HT-29 (cell line): ENCODE results near the gene PCDHGB6. TPM values are rescaled to one million over a fixed set of nuclear protein-coding genes. Genes with fewer than 3 reads are reported as not detected.
"Not testable (repeated sequence)": the region's sequence is repeated elsewhere in the genome, so short reads cannot be mapped to it uniquely, and the experiment has no call there.

Source experiments
- DNase-seq: peaks from one replicate; pipeline ENCODE4 v3.0.0-alpha.2; 2015; ENCODE audit warnings: low spot score
- total RNA-seq: library from RNA; depleted of rRNA; stranded (reverse); fragments of >200 nt; shearing (Covaris generic); gene quantifications from 2 replicates; pipeline ENCODE4 v1.2.3, GENCODE V29; 2014

The PCDHGB6 gene
- total RNA-seq, 1 experiment from 2014 or later: 0.33 TPM

DNA sequence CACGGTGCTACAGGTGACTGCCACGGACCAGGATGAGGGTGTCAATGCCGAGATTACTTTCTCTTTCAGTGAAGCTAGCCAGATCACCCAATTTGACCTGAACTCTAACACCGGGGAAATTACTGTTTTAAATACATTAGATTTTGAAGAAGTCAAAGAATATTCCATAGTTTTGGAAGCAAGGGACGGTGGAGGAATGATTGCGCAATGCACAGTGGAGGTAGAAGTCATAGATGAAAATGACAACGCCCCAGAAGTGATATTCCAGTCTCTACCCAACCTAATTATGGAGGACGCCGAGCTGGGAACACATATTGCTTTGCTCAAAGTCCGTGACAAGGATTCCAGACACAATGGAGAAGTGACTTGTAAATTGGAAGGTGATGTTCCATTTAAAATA lies 19.2 kb upstream of the PCDHGB6 start:
- DNase-seq: no peak

DNA sequence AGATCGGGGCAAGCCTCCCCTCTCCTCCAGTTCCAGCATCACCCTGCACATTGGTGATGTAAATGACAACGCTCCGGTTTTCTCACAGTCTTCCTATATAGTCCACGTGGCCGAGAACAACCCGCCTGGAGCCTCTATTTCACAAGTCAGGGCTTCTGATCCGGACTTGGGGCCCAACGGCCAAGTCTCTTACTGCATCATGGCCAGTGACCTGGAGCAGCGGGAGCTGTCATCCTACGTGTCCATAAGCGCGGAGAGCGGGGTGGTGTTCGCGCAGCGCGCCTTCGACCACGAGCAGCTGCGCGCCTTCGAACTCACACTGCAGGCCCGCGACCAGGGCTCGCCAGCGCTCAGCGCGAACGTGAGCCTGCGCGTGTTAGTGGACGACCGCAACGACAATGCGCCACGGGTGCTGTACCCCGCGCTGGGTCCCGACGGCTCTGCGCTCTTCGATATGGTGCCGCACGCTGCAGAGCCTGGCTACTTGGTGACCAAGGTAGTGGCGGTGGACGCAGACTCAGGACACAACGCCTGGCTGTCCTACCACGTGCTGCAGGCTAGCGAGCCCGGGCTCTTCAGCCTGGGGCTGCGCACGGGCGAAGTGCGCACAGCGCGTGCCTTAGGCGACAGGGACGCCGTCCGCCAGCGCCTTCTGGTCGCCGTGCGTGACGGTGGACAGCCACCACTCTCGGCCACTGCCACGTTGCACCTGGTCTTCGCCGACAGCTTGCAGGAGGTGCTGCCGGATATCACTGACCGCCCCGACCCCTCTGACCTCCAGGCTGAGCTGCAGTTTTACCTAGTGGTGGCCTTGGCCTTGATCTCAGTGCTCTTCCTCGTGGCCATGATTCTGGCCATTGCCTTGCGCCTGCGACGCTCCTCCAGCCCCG lies 18.4 kb upstream of the PCDHGB6 start:
- no peak for DNase-seq

GRCh38 chr5:141392429-141393198 lies 15.2 kb upstream of the PCDHGB6 start, which contains the start of gene PCDHGA8:
Gene PCDHGA8 (plus strand): TSS chr5:141392633. CDS start chr5:141392814, 181 bp downstream.
- DNase-seq: no peak

DNA sequence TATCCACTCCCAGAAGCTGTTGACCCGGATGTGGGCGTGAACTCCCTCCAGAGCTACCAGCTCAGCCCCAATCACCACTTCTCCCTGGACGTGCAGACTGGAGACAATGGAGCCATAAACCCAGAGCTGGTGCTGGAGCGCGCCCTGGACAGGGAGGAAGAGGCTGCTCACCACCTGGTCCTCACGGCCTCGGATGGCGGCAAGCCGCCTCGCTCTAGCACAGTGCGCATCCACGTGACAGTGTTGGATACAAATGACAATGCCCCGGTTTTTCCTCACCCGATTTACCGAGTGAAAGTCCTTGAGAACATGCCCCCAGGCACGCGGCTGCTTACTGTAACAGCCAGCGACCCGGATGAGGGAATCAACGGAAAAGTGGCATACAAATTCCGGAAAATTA lies 14.6 kb upstream of the PCDHGB6 start:
- no peak for DNase-seq

GRCh38 chr5:141394401-141395187 lies 13.2 kb upstream of the PCDHGB6 start:
- DNase-seq: not testable (repeated sequence)

- DNase-seq: not testable (repeated sequence)
Observed at GRCh38 chr5:141397756-141398551, 9.9 kb upstream of the PCDHGB6 start, which contains the start of gene PCDHGB5. Gene PCDHGB5 (plus strand): TSS chr5:141397947. CDS start chr5:141398128, 181 bp downstream.

- DNase-seq: no peak
Observed at GRCh38 chr5:141398608-141399007, 9.2 kb upstream of the PCDHGB6 start.

DNA sequence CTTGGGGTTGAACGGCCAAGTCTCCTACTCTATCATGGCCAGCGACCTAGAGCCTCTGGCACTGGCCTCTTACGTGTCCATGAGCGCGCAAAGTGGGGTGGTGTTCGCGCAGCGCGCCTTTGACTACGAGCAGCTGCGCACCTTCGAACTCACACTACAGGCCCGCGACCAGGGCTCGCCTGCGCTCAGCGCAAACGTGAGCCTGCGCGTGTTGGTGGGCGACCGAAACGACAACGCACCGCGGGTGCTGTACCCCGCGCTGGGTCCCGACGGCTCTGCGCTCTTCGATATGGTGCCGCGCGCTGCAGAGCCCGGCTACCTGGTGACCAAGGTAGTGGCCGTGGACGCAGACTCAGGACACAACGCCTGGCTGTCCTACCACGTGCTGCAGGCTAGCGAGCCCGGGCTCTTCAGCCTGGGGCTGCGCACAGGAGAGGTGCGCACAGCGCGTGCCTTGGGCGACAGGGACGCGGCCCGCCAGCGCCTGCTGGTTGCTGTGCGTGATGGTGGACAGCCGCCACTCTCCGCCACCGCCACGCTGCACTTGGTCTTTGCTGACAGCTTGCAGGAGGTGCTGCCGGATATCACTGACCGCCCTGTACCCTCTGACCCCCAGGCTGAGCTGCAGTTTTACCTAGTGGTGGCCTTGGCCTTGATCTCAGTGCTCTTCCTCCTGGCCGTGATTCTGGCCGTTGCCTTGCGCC lies 8.1 kb upstream of the PCDHGB6 start:
- DNase-seq: no peak

- DNase-seq: peak; percentile 48
Observed at GRCh38 chr5:141402553-141403243, 5.1 kb upstream of the PCDHGB6 start, which contains the start of gene PCDHGA9. Gene PCDHGA9 (plus strand): TSS chr5:141402778. CDS start chr5:141402953, 175 bp downstream.

DNA sequence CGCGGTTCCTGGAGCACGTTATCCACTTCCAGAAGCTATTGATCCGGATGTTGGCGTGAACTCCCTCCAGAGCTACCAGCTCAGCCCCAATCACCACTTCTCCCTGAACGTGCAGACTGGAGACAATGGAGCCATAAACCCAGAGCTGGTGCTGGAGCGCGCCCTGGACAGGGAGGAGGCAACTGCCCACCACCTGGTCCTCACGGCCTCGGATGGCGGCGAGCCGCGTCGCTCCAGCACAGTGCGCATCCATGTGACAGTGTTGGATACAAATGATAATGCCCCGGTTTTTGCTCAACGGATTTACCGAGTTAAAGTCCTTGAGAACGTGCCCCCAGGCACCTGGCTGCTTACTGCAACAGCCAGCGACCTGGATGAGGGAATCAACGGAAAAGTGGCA lies 4.4 kb upstream of the PCDHGB6 start:
- no peak for DNase-seq

- no peak for DNase-seq
Observed at GRCh38 chr5:141409598-141410306, 1.9 kb downstream of the PCDHGB6 start.

DNA sequence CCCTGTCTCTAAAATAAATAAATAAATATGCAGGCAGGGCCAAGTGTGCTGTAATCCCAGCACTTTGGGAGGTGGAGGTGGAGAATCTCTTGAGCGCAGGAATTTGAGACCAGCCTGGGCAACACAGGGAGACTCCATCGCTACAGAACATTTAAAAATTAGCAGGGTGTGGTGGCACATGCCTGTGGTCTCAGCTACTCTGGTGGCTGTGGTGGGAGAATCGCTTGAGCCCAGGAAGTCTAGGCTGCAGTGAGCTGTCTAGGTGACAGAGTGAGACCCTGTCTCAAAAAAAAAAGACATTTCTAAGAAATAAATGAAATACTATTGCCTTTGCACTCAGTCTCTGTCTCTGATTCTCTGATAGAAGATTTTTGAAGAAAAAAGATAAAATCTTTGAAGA lies 3.8 kb downstream of the PCDHGB6 start:
- no peak for DNase-seq

GRCh38 chr5:141412854-141413539 lies 5.2 kb downstream of the PCDHGB6 start, which contains the start of gene PCDHGA10:
Gene PCDHGA10 (plus strand): TSS chr5:141412987. CDS start chr5:141413176, 189 bp downstream.
- peak; percentile 72 for DNase-seq

GRCh38 chr5:141413540-141414069 lies 5.8 kb downstream of the PCDHGB6 start:
- DNase-seq: no peak

DNA sequence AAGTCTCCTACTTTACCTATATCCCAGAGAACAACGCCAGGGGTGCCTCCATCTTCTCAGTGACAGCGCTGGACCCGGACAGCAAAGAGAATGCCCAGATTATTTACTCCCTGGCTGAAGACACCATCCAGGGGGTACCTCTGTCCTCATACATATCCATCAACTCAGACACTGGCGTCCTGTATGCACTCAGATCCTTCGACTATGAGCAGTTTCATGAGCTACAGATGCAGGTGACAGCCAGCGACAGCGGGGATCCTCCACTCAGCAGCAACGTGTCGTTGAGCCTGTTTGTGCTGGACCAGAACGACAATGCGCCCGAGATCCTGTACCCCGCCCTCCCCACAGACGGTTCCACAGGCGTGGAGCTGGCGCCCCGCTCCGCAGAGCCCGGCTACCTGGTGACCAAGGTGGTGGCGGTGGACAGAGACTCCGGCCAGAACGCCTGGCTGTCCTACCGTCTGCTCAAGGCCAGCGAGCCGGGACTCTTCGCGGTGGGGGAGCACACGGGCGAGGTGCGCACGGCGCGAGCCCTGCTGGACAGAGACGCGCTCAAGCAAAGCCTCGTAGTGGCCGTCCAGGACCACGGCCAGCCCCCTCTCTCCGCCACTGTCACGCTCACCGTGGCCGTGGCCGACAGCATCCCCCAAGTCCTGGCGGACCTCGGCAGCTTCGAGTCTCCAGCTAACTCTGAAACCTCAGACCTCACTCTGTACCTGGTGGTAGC lies 6.9 kb downstream of the PCDHGB6 start:
- DNase-seq: not testable (repeated sequence)

DNA sequence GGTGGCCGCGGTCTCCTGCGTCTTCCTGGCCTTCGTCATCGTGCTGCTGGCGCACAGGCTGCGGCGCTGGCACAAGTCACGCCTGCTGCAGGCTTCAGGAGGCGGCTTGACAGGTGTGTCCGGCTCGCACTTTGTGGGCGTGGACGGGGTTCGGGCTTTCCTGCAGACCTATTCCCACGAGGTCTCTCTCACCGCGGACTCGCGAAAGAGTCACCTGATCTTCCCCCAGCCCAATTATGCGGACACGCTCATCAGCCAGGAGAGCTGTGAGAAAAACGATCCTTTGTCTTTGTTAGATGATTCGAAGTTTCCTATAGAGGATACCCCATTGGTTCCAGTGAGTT lies 7.4 kb downstream of the PCDHGB6 start:
- not testable (repeated sequence) for DNase-seq
